Pancreas (tissue), 10 donors: ENCODE data around the gene BECN2. TPM values are rescaled to one million over a fixed set of nuclear protein-coding genes. Genes with fewer than 3 reads are reported as not detected.

Experiments
- ATAC-seq, 4 donors: fragments of 200-7000 bp; cut with Tn5 transposase; one replicate each; pipeline versions ENCODE4 v1.8.0 to v1.9.1; 2020; ENCODE audit warnings: mild to moderate bottlenecking in 4 of 4, moderate library complexity in 4 of 4
- DNase-seq, 6 donors: peaks; one replicate each; pipeline ENCODE4 v3.0.0-alpha.2; 2020
- FAIRE-seq: peaks from 2 replicates; lab custom pipeline; 2012; peaks lifted over from hg19 to GRCh38; lab: Jason Lieb, UNC
- H3K27ac ChIP-seq, 4 donors: fragments of 200-600 bp; sonication (generic); 1 replicate in 3 of 4; 2 replicates in 1 of 4; pipeline versions ENCODE4 v1.5.0 to v1.8.0; 2020
- H3K27me3 ChIP-seq, 4 donors: fragments of 200-600 bp; one replicate each; pipeline ENCODE4 v1.8.0; 2021
- H3K36me3 ChIP-seq, 3 donors: fragments of 200-600 bp; sonication (generic) in 1 of 3; one replicate each; pipeline versions ENCODE4 v1.5.0 to v1.8.0; 2020 to 2021
- H3K4me1 ChIP-seq, 3 donors: fragments of 200-600 bp; one replicate each; pipeline ENCODE4 v1.8.0; 2021
- H3K4me3 ChIP-seq, 4 donors: fragments of 200-600 bp; sonication (generic) in 2 of 4; one replicate each; pipeline versions ENCODE4 v1.5.0 to v1.8.0; 2020 to 2021
- H3K9me3 ChIP-seq, 4 donors: fragments of 200-600 bp; one replicate each; pipeline ENCODE4 v1.8.0; 2021
- WGBS, 2 donors: extraction: QIAGEN DNeasy Blood & Tissue Kit; methylation state at CpG; one replicate each; pipeline ENCODE4 v1.1.7; 2013; 5-methylcytosine and 5-hydroxymethylcytosine counted together
- intact Hi-C, 3 donors: fragments of 100-400 bp; cut with DNase I; formaldehyde crosslinking; loops; one replicate each; pipeline versions ENCODE4 v1.11.1 to v1.14.2; 2022
- polyA plus RNA-seq, 2 donors: library from polyadenylated mRNA; stranded (reverse); fragments of 200-250 nt; gene quantifications; one replicate each; pipeline ENCODE4 v1.2.3, GENCODE V29; 2013
- total RNA-seq, 6 donors: library from RNA; stranded (reverse); fragmentation: NEBNext Ultra II Directional in 4 of 6; extraction: Animal tissue kit (Norgen Biotek cat#: 25700) in 4 of 6; gene quantifications; one replicate each; pipeline versions ENCODE4 v1.2.1 to v1.2.4, GENCODE V29; 2021 to 2023
- TF ChIP-seq, protein P1 (sequence below), 4 donors: fragments of 200-600 bp; sonication (generic) in 3 of 4; IDR thresholded peaks; one replicate each; pipeline versions ENCODE4 v1.5.0 to v1.8.0; 2021; ENCODE audit warnings: antibody characterized with exemption in 4 of 4
- donor health status: healthy with polysubstance abuse.
- donor health status: DM: no; HTN: no; CAD: no; lungs with moderate emphysema.
- donor health status: DM: no; HTN: no; CAD: no.
- donor health status: control.
- donor health status: control.
- donor health status: Bipolar disorder and iron deficiency.
- donor health status: DM: yes; HTN: yes; CAD: no.
- donor health status: DM: no; HTN: no; CAD: no.
- donor health status: DM: no; HTN: no; CAD: no.
- donor health status: DM: yes; HTN: yes; CAD: no.

Gene BECN2
- total and polyA plus RNA-seq, 8 donors, result not detected

- Histone ChIP-seq H3K36me3 (no peaks in the 10 kb centered on the region), H3K27ac (no peak overlapping the region), H3K27me3 (no peaks in the 10 kb centered on the region), H3K4me1 (no peaks in the 10 kb centered on the region), H3K4me3 (no peak overlapping the region), H3K9me3 (no peaks in the 10 kb centered on the region)
- TF ChIP-seq, protein P1, sequence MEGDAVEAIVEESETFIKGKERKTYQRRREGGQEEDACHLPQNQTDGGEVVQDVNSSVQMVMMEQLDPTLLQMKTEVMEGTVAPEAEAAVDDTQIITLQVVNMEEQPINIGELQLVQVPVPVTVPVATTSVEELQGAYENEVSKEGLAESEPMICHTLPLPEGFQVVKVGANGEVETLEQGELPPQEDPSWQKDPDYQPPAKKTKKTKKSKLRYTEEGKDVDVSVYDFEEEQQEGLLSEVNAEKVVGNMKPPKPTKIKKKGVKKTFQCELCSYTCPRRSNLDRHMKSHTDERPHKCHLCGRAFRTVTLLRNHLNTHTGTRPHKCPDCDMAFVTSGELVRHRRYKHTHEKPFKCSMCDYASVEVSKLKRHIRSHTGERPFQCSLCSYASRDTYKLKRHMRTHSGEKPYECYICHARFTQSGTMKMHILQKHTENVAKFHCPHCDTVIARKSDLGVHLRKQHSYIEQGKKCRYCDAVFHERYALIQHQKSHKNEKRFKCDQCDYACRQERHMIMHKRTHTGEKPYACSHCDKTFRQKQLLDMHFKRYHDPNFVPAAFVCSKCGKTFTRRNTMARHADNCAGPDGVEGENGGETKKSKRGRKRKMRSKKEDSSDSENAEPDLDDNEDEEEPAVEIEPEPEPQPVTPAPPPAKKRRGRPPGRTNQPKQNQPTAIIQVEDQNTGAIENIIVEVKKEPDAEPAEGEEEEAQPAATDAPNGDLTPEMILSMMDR (IDR thresholded peaks at IDR 0.05), result no peak
- WGBS, 2 donors, result 71 to 76% methylated on average over 5 of the region's 5 CpGs
- intact Hi-C loops, result no loop called here
- ATAC-seq (no peak), FAIRE-seq (no peak), DNase-seq (no peak)
Measured at GRCh38 chr1:242005866-242006535, 48.4 kb downstream of the BECN2 start.

- WGBS, 2 donors, result 78 to 82% methylated on average over 3 of the region's 3 CpGs
- no peaks in the 10 kb centered on the region for H3K36me3 ChIP-seq
- TF ChIP-seq, protein P1 (IDR thresholded peaks at IDR 0.05), result no peak
- no peaks in the 10 kb centered on the region for H3K9me3 ChIP-seq
- no peak for ATAC-seq
- no peaks in the 10 kb centered on the region for H3K27me3 ChIP-seq
- intact Hi-C loops, result no loop called here
- H3K4me3 ChIP-seq, result no peak overlapping the region
- H3K4me1 ChIP-seq, result no peaks in the 10 kb centered on the region
- no peak overlapping the region for H3K27ac ChIP-seq
- FAIRE-seq, result no peak
- DNase-seq, result no peak
Measured at GRCh38 chr1:242006976-242007375, 49.4 kb downstream of the BECN2 start.

Other genes starting within 250 kb of the BECN2 start
- gene EXO1, start 109.6 kb upstream of the BECN2 start, total RNA-seq, result under 1 TPM in 4 of 6 donors, not detected in 2; 0.34 to 0.84 (median 0.39) TPM
- under 1 TPM; 0.08 to 0.19 TPM for gene EXO1, start 109.6 kb upstream of the BECN2 start, polyA plus RNA-seq
- under 1 TPM in 1 of 6 donors, not detected in 5; 0.93 TPM for gene MAP1LC3C, start 41.3 kb downstream of the BECN2 start, total RNA-seq
- under 1 TPM; 0.35 to 0.38 TPM for gene MAP1LC3C, start 41.3 kb downstream of the BECN2 start, polyA plus RNA-seq